ENCODE data around the gene IL23R. TPM values are rescaled to one million over a fixed set of nuclear protein-coding genes. Genes with fewer than 3 reads are reported as not detected.
"Not testable (repeated sequence)": the region's sequence is repeated elsewhere in the genome, so short reads cannot be mapped to it uniquely, and the experiment has no call there.

IL23R gene
- total and polyA plus RNA-seq, 4 donors: 0.21 TPM; not detected in 3

DNA sequence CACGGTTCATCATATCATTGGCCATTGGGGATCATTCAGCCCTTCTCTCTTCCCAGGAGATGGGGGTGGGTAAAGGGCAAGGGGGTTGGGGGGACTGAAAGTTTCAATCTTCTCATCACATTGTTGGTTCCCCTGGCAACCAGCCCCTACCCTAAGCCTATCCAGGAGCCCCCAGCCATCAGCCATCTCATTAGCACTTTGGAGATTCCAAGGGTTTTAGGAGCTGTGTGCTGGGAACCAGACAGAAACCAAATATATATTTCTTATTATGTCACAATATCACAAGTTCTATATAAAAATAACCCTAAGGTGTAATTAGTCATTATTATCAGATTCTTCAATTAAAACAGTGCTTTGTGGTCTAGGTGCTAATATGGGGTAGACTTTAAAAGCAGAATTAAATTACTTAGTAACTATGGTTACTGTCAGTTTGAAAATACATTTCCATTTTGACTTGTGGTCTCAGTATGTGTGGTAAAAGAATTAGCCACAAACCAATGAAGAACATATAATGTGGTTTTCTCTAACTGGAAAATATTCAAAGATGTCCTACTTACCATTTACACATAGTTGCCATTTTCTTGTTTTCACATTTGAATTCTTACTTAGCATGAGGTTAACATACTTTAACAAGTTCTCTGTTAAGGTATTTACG is 28.1 kb downstream of the IL23R start:
- no peak for ATAC-seq (ENCODE audit: low FRiP score)
- Histone ChIP-seq H3K27me3 (ENCODE audit: control insufficient read depth in 1 of 2, insufficient read depth in 2 of 2, low read length in 1 of 2) (no peaks in the 10 kb centered on the region), H3K9me3 (ENCODE audit: control insufficient read depth, low read length) (no peaks in the 10 kb centered on the region), H3K36me3 (ENCODE audit: control insufficient read depth in 1 of 2, insufficient read depth in 2 of 2, low read length in 1 of 2) (no peaks in the 10 kb centered on the region), H3K27ac (ENCODE audit: low read depth in 1 of 2, low read length in 2 of 2) (no peak overlapping the region), H3K4me1 (ENCODE audit: control insufficient read depth in 1 of 2, insufficient read depth in 2 of 2, low read length in 2 of 2) (no peaks in the 10 kb centered on the region), H3K4me3 (ENCODE audit: low read length in 2 of 2) (no peak overlapping the region)
- intact Hi-C loops (cut with DNase I): no loop called here
- 87% methylated on average over 2 of the region's 2 CpGs for WGBS, 2 donors
- DNase-seq: no peak

DNA sequence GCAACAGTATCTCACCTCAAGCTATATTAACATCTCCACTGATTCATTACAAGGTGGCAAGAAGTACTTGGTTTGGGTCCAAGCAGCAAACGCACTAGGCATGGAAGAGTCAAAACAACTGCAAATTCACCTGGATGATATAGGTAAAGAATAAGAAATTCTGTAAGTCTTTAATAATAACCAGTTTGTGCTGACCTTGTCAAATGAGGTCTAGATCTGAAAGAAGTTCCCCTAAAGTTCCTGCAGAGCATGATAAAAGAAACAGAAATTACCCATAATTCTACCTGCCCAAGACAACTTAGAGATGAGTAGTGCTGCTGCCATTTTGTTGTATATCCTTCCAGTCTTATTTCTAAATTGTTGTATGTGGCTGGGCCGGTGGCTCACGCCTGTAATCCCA is 34.5 kb downstream of the IL23R start:
- Histone ChIP-seq H3K27me3 (ENCODE audit: control insufficient read depth in 1 of 2, insufficient read depth in 2 of 2, low read length in 1 of 2) (no peaks in the 10 kb centered on the region), H3K27ac (ENCODE audit: low read depth in 1 of 2, low read length in 2 of 2) (no peak overlapping the region), H3K9me3 (ENCODE audit: control insufficient read depth, low read length) (no peaks in the 10 kb centered on the region), H3K4me1 (ENCODE audit: control insufficient read depth in 1 of 2, insufficient read depth in 2 of 2, low read length in 2 of 2) (no peaks in the 10 kb centered on the region), H3K4me3 (ENCODE audit: low read length in 2 of 2) (no peak overlapping the region), H3K36me3 (ENCODE audit: control insufficient read depth in 1 of 2, insufficient read depth in 2 of 2, low read length in 1 of 2) (no peaks in the 10 kb centered on the region)
- DNase-seq (no peak), ATAC-seq (ENCODE audit: low FRiP score) (no peak)
- intact Hi-C loops (cut with DNase I): no loop called here
- 92 to 93% methylated on average over 3 of the region's 3 CpGs for WGBS, 2 donors

DNA sequence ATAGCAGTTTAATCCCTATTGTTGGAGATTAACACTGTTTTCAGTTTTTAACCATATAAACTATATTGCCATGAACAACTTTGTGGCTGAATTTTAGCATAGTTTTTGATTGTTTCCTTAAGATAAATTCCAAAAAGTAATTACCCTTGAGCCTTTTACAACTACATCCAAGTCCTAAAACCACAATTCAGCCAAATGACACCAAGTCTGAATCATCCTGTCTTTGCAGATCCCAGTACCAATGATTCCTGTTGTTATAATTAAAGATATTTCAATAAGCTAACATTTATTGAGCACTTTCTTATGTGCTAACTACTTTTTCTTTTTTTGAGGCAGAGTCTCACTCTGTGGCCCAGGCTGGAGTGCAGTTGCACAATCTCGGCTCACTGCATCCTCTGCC is 35.6 kb downstream of the IL23R start:
- 74 to 84% methylated on average over 1 of the region's 1 CpG for WGBS, 2 donors
- Histone ChIP-seq H3K4me1 (ENCODE audit: control insufficient read depth in 1 of 2, insufficient read depth in 2 of 2, low read length in 2 of 2) (no peaks in the 10 kb centered on the region), H3K9me3 (ENCODE audit: control insufficient read depth, low read length) (no peaks in the 10 kb centered on the region), H3K27ac (ENCODE audit: low read depth in 1 of 2, low read length in 2 of 2) (no peak overlapping the region), H3K4me3 (ENCODE audit: low read length in 2 of 2) (no peak overlapping the region), H3K36me3 (ENCODE audit: control insufficient read depth in 1 of 2, insufficient read depth in 2 of 2, low read length in 1 of 2) (no peaks in the 10 kb centered on the region), H3K27me3 (ENCODE audit: control insufficient read depth in 1 of 2, insufficient read depth in 2 of 2, low read length in 1 of 2) (no peaks in the 10 kb centered on the region)
- ATAC-seq (ENCODE audit: low FRiP score): no peak
- intact Hi-C loops (cut with DNase I): no loop called here
- no peak for DNase-seq

DNA sequence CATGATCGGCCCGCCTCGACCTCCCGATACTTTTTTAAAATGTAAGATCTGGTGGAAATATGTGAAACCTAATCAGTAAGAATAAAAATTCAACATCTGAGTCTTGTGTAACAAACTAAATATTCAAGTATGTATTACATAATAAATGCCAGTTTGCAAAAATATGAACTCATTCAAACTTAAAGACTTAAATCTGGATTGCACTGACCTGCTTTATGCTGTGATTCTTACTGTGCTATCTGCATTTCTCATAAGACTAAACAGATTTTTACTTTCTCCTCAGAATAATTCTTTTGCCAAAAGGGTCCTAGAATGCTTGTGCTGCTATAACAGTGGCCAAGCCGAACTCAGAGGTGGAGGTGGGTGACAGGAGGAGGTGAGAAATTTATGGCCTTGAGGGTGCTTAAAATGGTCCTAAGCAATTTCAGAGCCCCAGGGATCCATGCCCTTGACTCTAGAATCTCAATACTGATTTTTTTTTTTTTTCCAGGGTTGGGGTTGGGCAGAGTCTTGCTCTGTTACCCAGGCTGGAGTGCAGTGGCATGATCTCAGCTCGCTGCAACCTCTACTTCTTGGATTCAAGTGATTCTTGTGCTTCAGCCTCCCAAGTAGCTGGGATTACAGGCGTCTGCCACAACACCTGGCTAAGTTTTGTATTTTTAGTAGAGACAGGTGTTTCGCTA is 38.2 kb downstream of the IL23R start:
- H3K4me1 ChIP-seq (ENCODE audit: control insufficient read depth in 1 of 2, insufficient read depth in 2 of 2, low read length in 2 of 2): no peaks in the 10 kb centered on the region

DNA sequence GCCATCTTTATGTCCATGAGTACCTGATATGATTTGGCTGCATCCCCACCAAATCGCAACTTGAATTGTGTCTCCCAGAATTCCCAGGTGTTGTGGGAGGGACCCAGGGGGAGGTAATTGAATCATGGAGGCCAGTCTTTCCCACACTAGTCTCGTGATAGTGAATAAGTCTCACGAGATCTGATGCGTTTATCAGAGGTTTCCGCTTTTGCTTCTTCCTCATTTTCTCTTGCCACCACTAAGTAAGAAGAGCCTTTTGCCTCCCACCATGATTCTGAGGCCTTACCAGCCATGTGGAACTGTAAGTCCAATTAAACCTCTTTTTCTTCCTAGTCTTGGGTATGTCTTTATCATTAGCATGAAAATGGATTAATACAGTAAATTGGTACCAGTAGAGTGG is 41.1 kb downstream of the IL23R start:
- DNase-seq; H3K4me1 ChIP-seq (ENCODE audit: control insufficient read depth in 1 of 2, insufficient read depth in 2 of 2, low read length in 2 of 2); ATAC-seq (ENCODE audit: low FRiP score); intact Hi-C loops (cut with DNase I); H3K36me3 ChIP-seq (ENCODE audit: control insufficient read depth in 1 of 2, insufficient read depth in 2 of 2, low read length in 1 of 2); H3K9me3 ChIP-seq (ENCODE audit: control insufficient read depth, low read length); H3K4me3 ChIP-seq (ENCODE audit: low read length in 2 of 2); H3K27ac ChIP-seq (ENCODE audit: low read depth in 1 of 2, low read length in 2 of 2); H3K27me3 ChIP-seq (ENCODE audit: control insufficient read depth in 1 of 2, insufficient read depth in 2 of 2, low read length in 1 of 2): not testable (repeated sequence)
- 92 to 96% methylated on average over 5 of the region's 5 CpGs for WGBS, 2 donors

More for the DNA sequence above, 38.2 kb downstream of the IL23R start:
- intact Hi-C loops (cut with DNase I): no loop called here
- Histone ChIP-seq H3K36me3 (ENCODE audit: control insufficient read depth in 1 of 2, insufficient read depth in 2 of 2, low read length in 1 of 2) (no peaks in the 10 kb centered on the region), H3K4me3 (ENCODE audit: low read length in 2 of 2) (no peak overlapping the region), H3K9me3 (ENCODE audit: control insufficient read depth, low read length) (no peaks in the 10 kb centered on the region), H3K27me3 (ENCODE audit: control insufficient read depth in 1 of 2, insufficient read depth in 2 of 2, low read length in 1 of 2) (peaks cover 0 to 2% of the 10 kb centered on the region in 2 donors), H3K27ac (ENCODE audit: low read depth in 1 of 2, low read length in 2 of 2) (no peak overlapping the region)
- 69 to 83% methylated on average over 8 of the region's 8 CpGs for whole genome bisulfite sequencing, 2 donors
- ATAC-seq (ENCODE audit: low FRiP score) (no peak), DNase-seq (no peak)

DNA sequence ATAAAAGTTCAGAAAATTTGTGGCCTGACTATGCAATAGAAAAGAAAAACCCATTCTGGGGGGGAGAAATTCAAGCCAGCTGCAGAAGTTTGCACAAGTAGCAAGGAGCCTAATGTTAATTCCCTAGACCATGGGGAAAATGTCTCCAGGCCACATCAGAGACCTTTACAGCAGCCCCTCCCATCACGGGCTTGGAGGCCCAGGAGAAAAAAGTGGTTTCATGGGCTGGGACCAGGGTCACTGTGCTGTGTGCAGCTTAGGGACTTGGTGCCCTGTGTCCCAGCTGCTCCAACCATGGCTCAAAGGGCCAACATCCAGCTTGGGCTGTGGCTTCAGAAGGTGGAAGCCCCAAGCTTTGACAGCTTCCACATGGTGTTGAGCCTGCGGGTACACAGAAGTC is 42.0 kb downstream of the IL23R start:
- Histone ChIP-seq H3K4me3 (ENCODE audit: low read length in 2 of 2) (no peak overlapping the region), H3K27ac (ENCODE audit: low read depth in 1 of 2, low read length in 2 of 2) (no peak overlapping the region), H3K4me1 (ENCODE audit: control insufficient read depth in 1 of 2, insufficient read depth in 2 of 2, low read length in 2 of 2) (no peaks in the 10 kb centered on the region), H3K36me3 (ENCODE audit: control insufficient read depth in 1 of 2, insufficient read depth in 2 of 2, low read length in 1 of 2) (no peaks in the 10 kb centered on the region), H3K27me3 (ENCODE audit: control insufficient read depth in 1 of 2, insufficient read depth in 2 of 2, low read length in 1 of 2) (peaks cover 0 to 2% of the 10 kb centered on the region in 2 donors), H3K9me3 (ENCODE audit: control insufficient read depth, low read length) (no peaks in the 10 kb centered on the region)
- intact Hi-C loops (cut with DNase I): no loop called here
- WGBS, 2 donors: 91 to 93% methylated on average over 2 of the region's 2 CpGs
- no peak for DNase-seq
- ATAC-seq (ENCODE audit: low FRiP score): no peak

DNA sequence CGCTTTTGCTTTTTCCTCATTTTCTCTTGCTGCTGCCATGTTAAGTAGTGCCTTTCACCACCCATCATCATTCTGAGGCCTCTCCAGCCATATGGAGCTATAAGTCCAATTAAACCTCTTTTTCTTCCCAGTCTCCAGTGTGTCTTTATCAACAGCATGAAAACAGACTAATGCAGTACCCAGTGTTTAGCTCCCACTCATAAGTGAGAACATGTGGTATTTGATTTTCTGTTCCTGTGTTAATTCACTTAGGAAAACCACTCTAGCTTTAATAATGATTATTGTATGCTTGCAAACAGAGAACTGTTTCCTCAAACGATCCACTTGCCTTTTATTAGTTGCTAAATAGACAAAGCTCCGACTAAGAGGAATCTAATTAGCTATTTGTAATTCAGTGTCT is 43.3 kb downstream of the IL23R start:
- ATAC-seq (ENCODE audit: low FRiP score) (no peak), DNase-seq (no peak)

DNA sequence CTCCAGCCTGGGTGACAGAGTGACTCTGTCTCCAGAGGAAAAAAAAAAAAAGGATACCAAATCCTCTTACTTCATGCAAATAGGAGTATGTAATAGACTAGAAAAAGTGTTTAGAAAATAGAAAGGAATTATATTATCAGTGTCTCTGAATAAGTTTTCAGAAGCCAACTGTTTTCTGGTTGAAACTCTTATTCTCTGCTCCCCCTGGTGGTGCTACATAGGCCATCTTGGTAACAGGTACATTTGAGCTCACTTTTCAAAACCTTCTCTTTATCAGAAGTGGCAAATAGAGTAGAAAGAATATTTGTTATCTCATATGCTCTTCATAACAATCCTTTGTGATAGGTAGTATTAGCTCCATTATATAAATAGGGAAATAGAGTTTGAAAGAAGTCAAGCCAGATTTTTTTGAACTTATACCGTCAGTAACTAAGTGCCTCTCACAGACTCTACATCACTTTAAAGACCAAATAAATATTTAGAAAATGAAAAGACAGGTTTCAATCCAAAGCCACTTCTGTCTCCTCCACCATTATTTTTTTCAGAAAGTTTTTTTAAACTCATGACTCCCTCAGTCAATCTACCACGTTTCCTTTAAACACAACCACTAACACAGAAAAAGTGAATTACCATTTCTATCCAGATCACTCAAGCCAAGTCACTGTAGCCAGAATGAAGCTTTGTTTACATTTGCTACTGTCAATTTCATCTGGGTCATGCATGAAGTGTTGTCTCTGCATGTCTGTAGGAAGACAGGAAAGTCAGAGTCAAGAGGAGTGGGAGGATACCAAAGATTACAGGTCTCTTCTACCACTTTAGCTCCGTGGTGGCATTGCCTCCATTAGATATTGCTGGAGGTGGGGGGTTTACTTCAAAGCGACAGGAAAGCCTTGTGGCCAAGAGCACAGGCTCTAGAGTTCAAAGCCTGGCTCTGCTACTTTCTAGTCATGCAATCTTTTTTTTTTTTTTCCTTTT is 45.6 kb downstream of the IL23R start:
- Histone ChIP-seq H3K4me1 (ENCODE audit: control insufficient read depth in 1 of 2, insufficient read depth in 2 of 2, low read length in 2 of 2) (no peaks in the 10 kb centered on the region), H3K9me3 (ENCODE audit: control insufficient read depth, low read length) (no peaks in the 10 kb centered on the region), H3K27ac (ENCODE audit: low read depth in 1 of 2, low read length in 2 of 2) (no peak overlapping the region), H3K27me3 (ENCODE audit: control insufficient read depth in 1 of 2, insufficient read depth in 2 of 2, low read length in 1 of 2) (peaks cover 0 to 2% of the 10 kb centered on the region in 2 donors), H3K36me3 (ENCODE audit: control insufficient read depth in 1 of 2, insufficient read depth in 2 of 2, low read length in 1 of 2) (no peaks in the 10 kb centered on the region), H3K4me3 (ENCODE audit: low read length in 2 of 2) (no peak overlapping the region)
- ATAC-seq (ENCODE audit: low FRiP score) (no peak), DNase-seq (no peak)
- 59 to 72% methylated on average over 4 of the region's 4 CpGs for WGBS, 2 donors
- intact Hi-C loops (cut with DNase I): loop anchor here in 1 of 2 donors (5.0 kb wide), 1 partner anchor 290 kb away; no protein-coding TSS in a partner anchor

More for the DNA sequence above, 43.3 kb downstream of the IL23R start:
- Histone ChIP-seq H3K27me3 (ENCODE audit: control insufficient read depth in 1 of 2, insufficient read depth in 2 of 2, low read length in 1 of 2) (peaks cover 0 to 2% of the 10 kb centered on the region in 2 donors), H3K4me3 (ENCODE audit: low read length in 2 of 2) (no peak overlapping the region), H3K4me1 (ENCODE audit: control insufficient read depth in 1 of 2, insufficient read depth in 2 of 2, low read length in 2 of 2) (no peaks in the 10 kb centered on the region), H3K36me3 (ENCODE audit: control insufficient read depth in 1 of 2, insufficient read depth in 2 of 2, low read length in 1 of 2) (no peaks in the 10 kb centered on the region), H3K9me3 (ENCODE audit: control insufficient read depth, low read length) (no peaks in the 10 kb centered on the region), H3K27ac (ENCODE audit: low read depth in 1 of 2, low read length in 2 of 2) (no peak overlapping the region)
- intact Hi-C loops (cut with DNase I): no loop called here
- 87% methylated on average over 3 of the region's 3 CpGs for WGBS, 2 donors

Measured in aorta (tissue), 5 donors.